ENCODE results near the gene TPSG1.
"Not testable (repeated sequence)": the region's sequence is repeated elsewhere in the genome, so short reads cannot be mapped to it uniquely, and the experiment has no call there.

The TPSG1 gene

DNA sequence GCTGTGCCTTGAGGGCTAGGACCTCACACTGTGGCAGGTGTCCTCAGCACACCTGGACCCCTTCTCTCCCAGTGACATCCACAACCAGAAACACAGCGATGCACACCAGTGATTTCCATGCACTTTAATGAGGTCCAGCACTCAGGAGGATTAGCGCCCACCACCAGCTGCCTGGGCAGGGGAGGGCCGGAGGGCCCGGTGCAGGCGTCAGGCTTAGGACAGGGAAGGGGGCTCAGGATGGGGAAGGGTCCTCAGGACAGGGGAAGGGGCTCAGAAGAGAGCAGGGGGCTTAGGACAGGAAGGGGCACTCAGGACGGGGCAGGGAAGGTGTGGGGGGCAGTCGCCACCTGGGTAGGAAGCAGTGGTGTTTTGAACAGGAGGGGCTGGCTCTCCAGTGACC is 3.2 kb upstream of the TPSG1 start:
- not testable (repeated sequence) for H2AK5ac ChIP-seq (ENCODE audit: low read length); H3K23ac ChIP-seq (ENCODE audit: low read length); H2BK120ac ChIP-seq (ENCODE audit: low read depth, low read length); H3K9ac ChIP-seq (ENCODE audit: low read length); H2BK5ac ChIP-seq (ENCODE audit: low read length); H3K27ac ChIP-seq (ENCODE audit: low read depth, low read length); H4K5ac ChIP-seq (ENCODE audit: low read length); DNase-seq; H3K79me2 ChIP-seq (ENCODE audit: control insufficient read depth, insufficient read depth, low read length); H3K4me2 ChIP-seq (ENCODE audit: low read length); H2BK15ac ChIP-seq (replicated peaks; ENCODE audit: low read depth); H3K4ac ChIP-seq (ENCODE audit: low read depth, low read length); H3K4me1 ChIP-seq (ENCODE audit: control insufficient read depth, low read depth, low read length); H3K27me3 ChIP-seq (ENCODE audit: insufficient read depth, low read length, poor library complexity); H3K79me1 ChIP-seq (ENCODE audit: low read length); H3K56ac ChIP-seq (ENCODE audit: low read length); H4K8ac ChIP-seq (ENCODE audit: low read depth, low read length); H3K4me3 ChIP-seq (ENCODE audit: low read length); H3K18ac ChIP-seq (ENCODE audit: low read length); H3K36me3 ChIP-seq (ENCODE audit: control insufficient read depth, insufficient read depth, low read length)
- WGBS (ENCODE audit: extremely low coverage, insufficient coverage, low lambda C conversion rate): no CpG with 5 or more reads among the region's 7 CpGs

DNA sequence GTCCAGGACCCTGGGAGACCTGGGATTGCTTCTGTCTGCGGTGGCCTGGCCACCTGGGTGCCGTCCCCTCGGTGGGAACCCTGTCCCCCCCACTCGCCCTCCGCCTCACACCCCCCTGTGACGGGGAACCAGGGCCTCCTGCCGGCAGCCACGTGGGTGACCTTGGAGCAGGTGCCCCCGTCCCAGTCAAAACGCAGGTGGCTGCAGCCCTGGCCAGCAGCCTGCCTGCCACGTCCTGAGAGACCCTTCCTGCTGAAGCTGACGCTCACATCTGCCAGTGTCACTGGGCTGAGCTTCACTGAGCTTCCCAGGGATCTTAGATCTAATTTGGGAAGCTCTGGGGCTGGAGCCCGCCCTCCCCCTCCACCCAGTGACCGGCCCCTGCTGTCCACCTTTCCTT is 1.6 kb upstream of the TPSG1 start:
- H3K18ac ChIP-seq (ENCODE audit: low read length); H3K9ac ChIP-seq (ENCODE audit: low read length); H3K4me3 ChIP-seq (ENCODE audit: low read length); H3K79me1 ChIP-seq (ENCODE audit: low read length); H2BK120ac ChIP-seq (ENCODE audit: low read depth, low read length); H2BK15ac ChIP-seq (replicated peaks; ENCODE audit: low read depth); H3K56ac ChIP-seq (ENCODE audit: low read length); H2AK5ac ChIP-seq (ENCODE audit: low read length); H4K8ac ChIP-seq (ENCODE audit: low read depth, low read length); H3K27ac ChIP-seq (ENCODE audit: low read depth, low read length); H3K4me1 ChIP-seq (ENCODE audit: control insufficient read depth, low read depth, low read length); H3K4ac ChIP-seq (ENCODE audit: low read depth, low read length); H3K27me3 ChIP-seq (ENCODE audit: insufficient read depth, low read length, poor library complexity); H3K79me2 ChIP-seq (ENCODE audit: control insufficient read depth, insufficient read depth, low read length); H3K4me2 ChIP-seq (ENCODE audit: low read length); DNase-seq; H3K23ac ChIP-seq (ENCODE audit: low read length); H2BK5ac ChIP-seq (ENCODE audit: low read length); H3K36me3 ChIP-seq (ENCODE audit: control insufficient read depth, insufficient read depth, low read length); H4K5ac ChIP-seq (ENCODE audit: low read length): not testable (repeated sequence)
- WGBS (ENCODE audit: extremely low coverage, insufficient coverage, low lambda C conversion rate): no CpG with 5 or more reads among the region's 14 CpGs

DNA sequence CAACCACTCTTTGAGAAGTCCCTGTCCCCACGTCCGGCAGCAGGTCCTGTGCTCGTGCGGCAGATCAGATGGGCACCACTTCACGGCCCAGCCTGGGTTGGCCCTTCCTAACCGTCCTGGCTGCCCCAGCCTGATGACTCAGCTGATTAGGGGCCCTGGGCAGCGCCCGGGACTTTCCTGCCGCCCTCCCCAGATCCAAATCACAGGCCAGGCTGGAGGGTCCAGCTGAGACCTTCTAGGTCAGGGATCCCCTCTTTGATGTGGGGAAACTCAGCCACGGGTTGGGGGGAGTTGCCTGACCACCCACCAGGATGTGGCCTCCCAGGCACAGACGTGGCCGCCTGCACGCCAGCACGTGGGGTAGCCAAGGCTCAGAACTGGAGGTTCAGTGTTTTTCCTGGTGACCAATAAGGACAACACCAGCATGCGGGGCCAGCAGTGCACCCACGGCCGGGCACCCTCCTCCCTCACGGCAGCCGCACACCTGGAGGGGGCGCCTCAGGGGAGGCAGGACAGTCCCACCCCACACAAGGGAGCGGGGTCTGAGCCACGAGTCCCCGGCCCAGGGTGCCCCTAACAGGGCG is 752 bp upstream of the TPSG1 start:
- not testable (repeated sequence) for H4K8ac ChIP-seq (ENCODE audit: low read depth, low read length); H4K5ac ChIP-seq (ENCODE audit: low read length); H3K27ac ChIP-seq (ENCODE audit: low read depth, low read length); DNase-seq; H3K18ac ChIP-seq (ENCODE audit: low read length); H3K4me1 ChIP-seq (ENCODE audit: control insufficient read depth, low read depth, low read length); H3K79me2 ChIP-seq (ENCODE audit: control insufficient read depth, insufficient read depth, low read length); H2AK5ac ChIP-seq (ENCODE audit: low read length); H3K4me3 ChIP-seq (ENCODE audit: low read length); H2BK15ac ChIP-seq (replicated peaks; ENCODE audit: low read depth); H3K27me3 ChIP-seq (ENCODE audit: insufficient read depth, low read length, poor library complexity); H3K4ac ChIP-seq (ENCODE audit: low read depth, low read length); H2BK120ac ChIP-seq (ENCODE audit: low read depth, low read length); H3K4me2 ChIP-seq (ENCODE audit: low read length); H2BK5ac ChIP-seq (ENCODE audit: low read length); H3K79me1 ChIP-seq (ENCODE audit: low read length); H3K9ac ChIP-seq (ENCODE audit: low read length); H3K23ac ChIP-seq (ENCODE audit: low read length); H3K36me3 ChIP-seq (ENCODE audit: control insufficient read depth, insufficient read depth, low read length); H3K56ac ChIP-seq (ENCODE audit: low read length)
- no CpG with 5 or more reads among the region's 24 CpGs for WGBS (ENCODE audit: extremely low coverage, insufficient coverage, low lambda C conversion rate)

DNA sequence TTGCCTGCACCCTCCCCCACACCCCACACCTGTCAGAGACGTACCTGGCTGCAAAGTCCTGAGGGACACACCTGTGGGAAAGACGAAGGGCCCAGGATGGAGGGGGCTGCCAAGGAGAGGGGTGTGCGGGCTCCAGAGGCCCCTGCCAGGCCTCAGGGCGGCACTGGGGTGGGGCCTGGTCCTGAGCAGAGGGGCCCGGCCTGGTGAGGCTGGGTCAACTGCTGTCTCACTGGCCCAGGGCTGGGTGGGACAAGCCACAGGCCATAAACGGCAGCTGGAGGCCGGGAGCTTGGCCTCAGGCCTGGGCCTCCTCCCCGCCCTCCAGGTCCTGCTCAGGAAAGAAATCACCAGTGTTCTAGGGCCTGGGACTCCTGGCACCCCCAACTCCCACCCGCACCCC is 510 bp downstream of the TPSG1 start:
- no peak for DNase-seq
- Histone ChIP-seq H2BK120ac (ENCODE audit: low read depth, low read length) (no peak overlapping the region), H2BK15ac (replicated peaks; ENCODE audit: low read depth) (no peak overlapping the region), H3K4me2 (ENCODE audit: low read length) (no peak overlapping the region), H3K23ac (ENCODE audit: low read length) (no peak overlapping the region), H3K4me3 (ENCODE audit: low read length) (no peak overlapping the region), H3K36me3 (ENCODE audit: control insufficient read depth, insufficient read depth, low read length) (no peaks in the 10 kb centered on the region), H4K5ac (ENCODE audit: low read length) (no peak overlapping the region), H3K56ac (ENCODE audit: low read length) (no peak overlapping the region), H3K79me2 (ENCODE audit: control insufficient read depth, insufficient read depth, low read length) (no peaks in the 10 kb centered on the region), H4K8ac (ENCODE audit: low read depth, low read length) (no peak overlapping the region), H2BK5ac (ENCODE audit: low read length) (no peak overlapping the region), H3K9ac (ENCODE audit: low read length) (no peak overlapping the region), H3K27me3 (ENCODE audit: insufficient read depth, low read length, poor library complexity) (no peaks in the 10 kb centered on the region), H3K79me1 (ENCODE audit: low read length) (no peaks in the 10 kb centered on the region), H3K4me1 (ENCODE audit: control insufficient read depth, low read depth, low read length) (no peaks in the 10 kb centered on the region), H3K18ac (ENCODE audit: low read length) (no peak overlapping the region), H2AK5ac (ENCODE audit: low read length) (no peak overlapping the region), H3K4ac (ENCODE audit: low read depth, low read length) (no peak overlapping the region), H3K27ac (ENCODE audit: low read depth, low read length) (no peak overlapping the region)
- WGBS (ENCODE audit: extremely low coverage, insufficient coverage, low lambda C conversion rate): no CpG with 5 or more reads among the region's 9 CpGs

DNA sequence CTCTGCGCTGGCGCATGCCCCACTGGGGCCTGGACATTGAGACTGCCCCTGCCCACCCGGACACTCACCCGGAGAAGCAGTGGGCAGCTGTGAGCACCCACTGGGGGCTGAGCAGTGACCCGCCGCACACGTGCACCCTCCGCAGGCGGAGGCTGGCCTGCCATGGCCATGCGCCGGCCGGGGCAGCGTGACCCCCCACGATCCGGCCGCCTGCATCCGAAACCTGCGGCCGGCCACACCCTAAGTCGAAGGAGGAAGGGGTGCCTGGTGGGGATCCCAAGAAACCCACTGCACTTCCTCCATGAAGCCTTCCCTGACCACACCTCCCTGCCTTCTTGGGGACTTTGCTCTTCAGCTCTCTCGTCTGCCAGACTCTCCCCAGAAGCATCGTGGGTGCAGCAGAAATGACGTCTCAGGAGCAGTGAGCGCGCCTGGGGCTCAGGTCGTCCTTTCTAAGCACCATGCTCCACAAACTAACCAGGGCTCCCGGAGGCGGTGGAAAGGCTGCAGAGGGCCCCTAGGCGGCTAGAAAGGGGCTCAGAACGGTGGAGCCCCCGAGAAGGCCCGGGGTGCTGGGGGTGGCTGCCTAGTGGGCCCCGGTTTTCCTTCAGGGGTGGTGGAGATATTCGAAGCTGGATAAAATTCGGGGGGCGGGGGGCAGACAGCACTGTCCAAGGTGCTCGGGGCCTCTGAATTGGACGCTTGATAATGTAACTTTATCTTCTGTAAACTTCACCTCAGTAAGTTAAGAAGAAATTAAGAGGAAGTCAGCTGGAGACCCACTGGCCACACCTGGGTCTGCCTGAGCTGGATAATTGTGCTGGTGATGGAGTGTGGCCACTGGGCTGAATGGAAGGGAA is 1.5 kb downstream of the TPSG1 start:
- no peak overlapping the region for H2BK15ac ChIP-seq (replicated peaks; ENCODE audit: low read depth)
- no peak overlapping the region for H3K4ac ChIP-seq (ENCODE audit: low read depth, low read length)
- no peaks in the 10 kb centered on the region for H3K4me1 ChIP-seq (ENCODE audit: control insufficient read depth, low read depth, low read length)
- H3K79me1 ChIP-seq (ENCODE audit: low read length): no peaks in the 10 kb centered on the region
- H3K18ac ChIP-seq (ENCODE audit: low read length): no peak overlapping the region
- no peak for DNase-seq
- no peak overlapping the region for H2BK120ac ChIP-seq (ENCODE audit: low read depth, low read length)
- no peak overlapping the region for H2AK5ac ChIP-seq (ENCODE audit: low read length)
- WGBS (ENCODE audit: extremely low coverage, insufficient coverage, low lambda C conversion rate): no CpG with 5 or more reads among the region's 38 CpGs
- H4K5ac ChIP-seq (ENCODE audit: low read length): no peak overlapping the region
- no peak overlapping the region for H3K9ac ChIP-seq (ENCODE audit: low read length)
- no peak overlapping the region for H3K27ac ChIP-seq (ENCODE audit: low read depth, low read length)
- no peak overlapping the region for H3K4me3 ChIP-seq (ENCODE audit: low read length)
- H3K23ac ChIP-seq (ENCODE audit: low read length): no peak overlapping the region
- H3K79me2 ChIP-seq (ENCODE audit: control insufficient read depth, insufficient read depth, low read length): no peaks in the 10 kb centered on the region
- H4K8ac ChIP-seq (ENCODE audit: low read depth, low read length): no peak overlapping the region
- H3K4me2 ChIP-seq (ENCODE audit: low read length): no peak overlapping the region
- H3K56ac ChIP-seq (ENCODE audit: low read length): no peak overlapping the region
- H3K36me3 ChIP-seq (ENCODE audit: control insufficient read depth, insufficient read depth, low read length): no peaks in the 10 kb centered on the region
- no peaks in the 10 kb centered on the region for H3K27me3 ChIP-seq (ENCODE audit: insufficient read depth, low read length, poor library complexity)
- H2BK5ac ChIP-seq (ENCODE audit: low read length): no peak overlapping the region
